ENCODE measurements around the gene RAB29. TPM values are rescaled to one million over a fixed set of nuclear protein-coding genes. Genes with fewer than 3 reads are reported as not detected.

RAB29 gene
- total and polyA plus RNA-seq, 2 donors (not counting 3 experiments of a cell fraction or from before 2014, with no cell fraction given) = 18.1 to 18.8 TPM

DNA sequence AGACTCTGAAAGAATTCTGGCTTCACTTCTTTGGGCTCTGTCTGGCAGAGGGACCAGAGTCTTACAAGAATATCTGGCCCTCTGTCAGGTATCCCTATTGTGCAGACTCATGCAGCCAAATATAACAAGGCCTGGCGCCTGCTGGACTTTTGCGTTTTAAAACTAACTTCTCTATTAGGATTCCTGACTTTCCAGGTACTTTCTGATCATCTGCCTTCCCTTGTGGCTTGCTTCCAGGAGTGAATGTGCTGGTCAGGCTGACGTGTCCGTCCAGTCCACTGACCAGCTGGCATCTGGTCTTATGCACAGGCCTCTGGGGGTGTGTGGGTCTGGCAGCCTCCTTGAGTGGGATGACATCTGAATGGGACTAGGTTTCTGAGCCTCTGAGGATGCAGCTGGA is 8.6 kb upstream of the RAB29 start:
- no TSS peak for BruUV-seq (replicated peaks)
- no peak overlapping the region for H3K9ac ChIP-seq (replicated peaks; ENCODE audit: extremely low read depth, insufficient read depth, low read length)
- TF ChIP-seq GATA2 (IDR thresholded peaks at IDR 0.05; ENCODE audit: insufficient read depth, insufficient read length, low read depth, low read length) (no peak), MYC (IDR thresholded peaks at IDR 0.05; ENCODE audit: low read depth, low read length) (no peak), POLR2A (IDR thresholded peaks at IDR 0.05; ENCODE audit: low read depth, low read length) (no peak), JUN (IDR thresholded peaks at IDR 0.05; ENCODE audit: borderline replicate concordance, insufficient read depth, insufficient read length, low read depth) (no peak), POLR2AphosphoS5 (IDR thresholded peaks at IDR 0.05; ENCODE audit: insufficient read depth, low read depth, low read length) (no peak), EZH2 (IDR thresholded peaks at IDR 0.05; ENCODE audit: borderline replicate concordance, low read depth, low read length, severe bottlenecking) (no peak), FOS (IDR thresholded peaks at IDR 0.05; ENCODE audit: borderline replicate concordance, insufficient read depth, low read length) (no peak)
- TF ChIP-seq, protein P1, sequence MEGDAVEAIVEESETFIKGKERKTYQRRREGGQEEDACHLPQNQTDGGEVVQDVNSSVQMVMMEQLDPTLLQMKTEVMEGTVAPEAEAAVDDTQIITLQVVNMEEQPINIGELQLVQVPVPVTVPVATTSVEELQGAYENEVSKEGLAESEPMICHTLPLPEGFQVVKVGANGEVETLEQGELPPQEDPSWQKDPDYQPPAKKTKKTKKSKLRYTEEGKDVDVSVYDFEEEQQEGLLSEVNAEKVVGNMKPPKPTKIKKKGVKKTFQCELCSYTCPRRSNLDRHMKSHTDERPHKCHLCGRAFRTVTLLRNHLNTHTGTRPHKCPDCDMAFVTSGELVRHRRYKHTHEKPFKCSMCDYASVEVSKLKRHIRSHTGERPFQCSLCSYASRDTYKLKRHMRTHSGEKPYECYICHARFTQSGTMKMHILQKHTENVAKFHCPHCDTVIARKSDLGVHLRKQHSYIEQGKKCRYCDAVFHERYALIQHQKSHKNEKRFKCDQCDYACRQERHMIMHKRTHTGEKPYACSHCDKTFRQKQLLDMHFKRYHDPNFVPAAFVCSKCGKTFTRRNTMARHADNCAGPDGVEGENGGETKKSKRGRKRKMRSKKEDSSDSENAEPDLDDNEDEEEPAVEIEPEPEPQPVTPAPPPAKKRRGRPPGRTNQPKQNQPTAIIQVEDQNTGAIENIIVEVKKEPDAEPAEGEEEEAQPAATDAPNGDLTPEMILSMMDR (IDR thresholded peaks at IDR 0.05; ENCODE audit: extremely low read depth in 1 of 2, insufficient read depth in 1 of 2, low read depth in 1 of 2, low read length in 2 of 2) = no peak
- TF ChIP-seq, protein P2, sequence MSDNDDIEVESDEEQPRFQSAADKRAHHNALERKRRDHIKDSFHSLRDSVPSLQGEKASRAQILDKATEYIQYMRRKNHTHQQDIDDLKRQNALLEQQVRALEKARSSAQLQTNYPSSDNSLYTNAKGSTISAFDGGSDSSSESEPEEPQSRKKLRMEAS (IDR thresholded peaks at IDR 0.05; ENCODE audit: insufficient read depth, insufficient read length) = no peak
- CTCF ChIA-PET = no interaction called here
- intact Hi-C loops (cut with micrococcal nuclease) (no loop called here), dilution Hi-C loops (cut with MboI; ENCODE audit: extremely low pct_ligation_motif_present, low sequenced_read_pairs) (no loop called here)
- no peaks in the 10 kb centered on the region for H3K79me2 ChIP-seq (ENCODE audit: control insufficient read depth, insufficient read depth, low read length)
- no peak overlapping the region for H3K4me2 ChIP-seq (ENCODE audit: insufficient read depth, low read length)
- H3K9me3 ChIP-seq (replicated peaks; ENCODE audit: control insufficient read depth, insufficient read depth, low read length) = no peaks in the 10 kb centered on the region
- no peaks in the 10 kb centered on the region for H3K36me3 ChIP-seq (ENCODE audit: control insufficient read depth in 2 of 2, extremely low read depth in 1 of 2, insufficient read depth in 2 of 2, low read length in 2 of 2)
- H4K20me1 ChIP-seq (replicated peaks; ENCODE audit: control insufficient read depth, extremely low read depth, insufficient read depth, low read length) = no peaks in the 10 kb centered on the region
- no peak overlapping the region for H2AFZ ChIP-seq (ENCODE audit: low read depth, low read length)
- FAIRE-seq = no peak
- no peak overlapping the region for H3K27ac ChIP-seq (ENCODE audit: insufficient read depth, low read depth, low read length)
- H3K4me3 ChIP-seq (replicated peaks in 1 of 3; ENCODE audit: insufficient read depth in 1 of 3, low read depth in 1 of 3, low read length in 3 of 3) = no peak overlapping the region
- no peaks in the 10 kb centered on the region for H3K4me1 ChIP-seq (ENCODE audit: control insufficient read depth, extremely low read depth, insufficient read depth, low read length)
- POLR2A ChIA-PET = no interaction called here
- H3K27me3 ChIP-seq (ENCODE audit: control insufficient read depth in 2 of 2, insufficient read depth in 2 of 2, low read length in 2 of 2) = no peaks in the 10 kb centered on the region
- H3K9me1 ChIP-seq (replicated peaks; ENCODE audit: control insufficient read depth, extremely low read depth, insufficient read depth, low read length) = no peaks in the 10 kb centered on the region
- DNase-seq (ENCODE audit: low read depth, low spot score) = no peak

Measured in endothelial cell of umbilical vein (primary cell).